ENCODE results near the gene RAB41.
"Not testable (repeated sequence)": the region's sequence is repeated elsewhere in the genome, so short reads cannot be mapped to it uniquely, and the experiment has no call there.

Gene RAB41

GRCh38 chrX:70292788-70293187, 10.8 kb downstream of the RAB41 start:
- DNase-seq = no peak

GRCh38 chrX:70293621-70294020, 11.6 kb downstream of the RAB41 start:
- no peak for DNase-seq

GRCh38 chrX:70301716-70302115, 19.7 kb downstream of the RAB41 start:
- DNase-seq = no peak

- no peak for DNase-seq
These were observed 31.5 kb downstream of the RAB41 start for GRCh38 chrX:70313503-70313902.

GRCh38 chrX:70322784-70323183, 40.8 kb downstream of the RAB41 start:
- DNase-seq = no peak

GRCh38 chrX:70323628-70324027, 41.7 kb downstream of the RAB41 start:
- not testable (repeated sequence) for DNase-seq

- no peak for DNase-seq
These were observed 42.4 kb downstream of the RAB41 start for GRCh38 chrX:70324326-70324725.

GRCh38 chrX:70331161-70331560, 49.2 kb downstream of the RAB41 start:
- DNase-seq = no peak

GRCh38 chrX:70332600-70332999, 50.6 kb downstream of the RAB41 start:
- DNase-seq = no peak
